NCI-H446 (cell line): ENCODE measurements around the gene CHP1.
"Not testable (repeated sequence)": the region's sequence is repeated elsewhere in the genome, so short reads cannot be mapped to it uniquely, and the experiment has no call there.

Experiments used
- DNase-seq, 2 experiments: peaks; one replicate each; lab custom pipeline; 2025; lab: John Stamatoyannopoulos, UW

CHP1 gene

GRCh38 chr15:41230650-41231421 is at the start of gene CHP1, which contains the start of gene EXD1:
Gene CHP1 (plus strand): TSS chr15:41231268. CDS start chr15:41231383, 115 bp downstream.
Gene EXD1 (minus strand): TSS chr15:41230757. CDS start chr15:41226575, 4,182 bp downstream.
- peak; percentile 81 to 94 for DNase-seq

DNA sequence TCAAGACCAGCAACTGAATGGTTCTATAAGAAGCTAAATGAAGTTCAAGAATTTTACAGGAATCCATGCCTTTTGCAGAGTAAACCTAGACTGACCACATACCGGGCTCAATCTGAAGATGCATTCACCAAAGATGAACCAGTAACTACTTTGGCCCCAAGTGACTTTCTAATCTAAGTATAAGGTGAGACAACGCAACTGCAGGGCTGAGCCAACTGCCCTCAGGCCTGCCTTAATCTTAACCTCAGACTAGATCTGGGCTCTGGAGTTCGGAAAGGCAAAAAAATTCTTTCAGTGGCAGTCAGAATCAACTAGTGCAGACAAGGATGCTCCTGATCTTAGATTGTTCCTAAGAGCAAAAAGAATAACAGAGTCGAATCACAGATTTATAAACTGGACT is 48.8 kb upstream of the CHP1 start:
- DNase-seq, result no peak

DNA sequence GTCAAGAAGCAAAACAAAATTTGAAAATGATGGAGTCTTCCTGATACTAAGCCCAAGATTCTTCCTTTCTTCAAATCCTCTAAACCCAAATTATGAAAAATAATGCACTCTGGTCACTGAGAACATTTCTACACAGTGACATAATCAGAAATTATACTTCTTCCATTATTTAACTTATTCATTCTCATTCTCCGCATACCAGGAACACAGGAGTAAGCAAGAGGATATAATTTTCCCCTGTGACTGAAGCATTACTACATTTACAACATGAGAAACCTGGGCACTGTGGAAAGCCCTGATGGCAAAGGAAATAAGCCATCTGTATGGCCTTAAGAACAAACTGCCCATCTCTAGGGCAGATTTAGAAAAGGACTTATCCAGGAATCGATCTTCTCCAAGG is 47.5 kb upstream of the CHP1 start:
- DNase-seq, result no peak

GRCh38 chr15:41194444-41194843 is 36.6 kb upstream of the CHP1 start:
- no peak for DNase-seq

- no peak for DNase-seq
Observed at GRCh38 chr15:41199470-41199869, 31.6 kb upstream of the CHP1 start.

DNA sequence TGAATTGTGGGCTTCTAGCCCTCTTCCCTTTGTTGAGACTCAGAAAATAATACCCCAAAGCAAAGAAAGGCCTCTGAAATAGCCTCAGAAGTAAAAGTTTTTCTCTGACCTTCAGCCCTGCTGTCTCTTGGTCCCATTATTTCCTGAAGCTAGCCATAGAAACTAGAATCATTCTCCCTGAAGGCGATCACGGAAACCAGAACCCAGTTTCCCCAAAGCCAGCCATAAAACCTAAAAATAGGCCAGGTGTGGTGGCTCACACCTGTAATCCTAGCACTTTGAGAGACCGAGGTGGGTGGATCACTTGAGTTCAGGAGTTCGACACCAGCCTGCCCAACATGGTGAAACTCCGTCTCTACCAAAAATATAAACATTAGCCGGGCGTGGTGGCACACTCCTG is 27.7 kb upstream of the CHP1 start:
- DNase-seq, result no peak

GRCh38 chr15:41205315-41205714 is 25.8 kb upstream of the CHP1 start:
- DNase-seq, result no peak

DNA sequence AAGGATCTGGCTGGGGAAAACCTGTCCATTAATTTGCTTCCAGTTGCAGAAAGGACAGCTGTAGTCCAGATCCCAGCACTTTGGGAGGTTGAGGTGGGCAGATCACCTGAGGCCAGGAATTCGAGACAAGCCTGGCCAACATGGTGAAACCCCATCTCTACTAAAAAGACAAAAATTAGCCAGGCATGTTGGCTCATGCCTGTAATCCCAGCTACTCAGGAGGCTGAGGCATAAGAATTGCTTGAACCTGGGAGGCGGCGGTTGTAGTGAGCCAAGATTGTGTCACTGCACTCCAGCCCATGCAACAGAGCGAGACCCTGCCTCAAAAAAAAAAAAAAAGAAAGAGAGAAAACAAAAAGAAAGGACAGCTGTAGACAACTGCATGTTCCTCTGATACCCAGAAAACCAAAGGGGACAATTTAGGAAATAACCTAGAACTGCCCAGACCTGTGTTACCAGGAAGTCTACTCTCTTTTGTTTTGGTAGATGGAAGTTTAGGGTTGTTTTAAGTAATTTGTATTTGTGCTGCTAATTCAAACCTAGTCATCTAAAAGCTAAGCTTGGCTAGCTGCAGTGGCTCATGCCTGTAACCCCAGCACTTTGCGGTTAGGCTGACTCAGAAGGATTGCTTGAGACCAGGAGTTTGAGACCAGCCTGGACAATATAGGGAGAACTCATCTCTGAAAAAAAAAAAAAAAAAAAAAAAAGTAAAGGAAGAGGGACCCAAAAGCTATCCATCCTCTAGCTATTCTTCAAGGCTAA is 23.2 kb upstream of the CHP1 start:
- DNase-seq, result no peak

GRCh38 chr15:41215708-41216107 is 15.4 kb upstream of the CHP1 start:
- DNase-seq, result no peak

DNA sequence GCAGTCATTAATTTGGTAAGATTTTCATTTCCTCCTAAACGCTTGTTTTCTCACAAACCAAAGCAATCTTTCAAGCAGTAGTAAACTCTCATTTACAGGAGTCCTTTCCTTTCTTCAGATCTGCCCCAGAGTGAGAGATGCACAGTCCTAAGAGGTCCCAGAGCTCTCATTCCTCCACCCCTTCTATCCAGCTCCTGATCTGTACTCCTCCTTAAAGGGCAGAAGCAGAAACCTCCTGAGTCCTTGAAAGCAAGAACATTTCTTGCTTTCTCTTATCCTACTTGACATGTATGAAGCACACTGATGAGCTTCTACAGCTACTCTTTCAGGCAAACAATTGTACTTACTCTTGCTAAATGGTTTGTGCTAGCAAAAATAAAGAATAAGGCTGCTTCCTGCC is 12.2 kb upstream of the CHP1 start:
- no peak for DNase-seq

DNA sequence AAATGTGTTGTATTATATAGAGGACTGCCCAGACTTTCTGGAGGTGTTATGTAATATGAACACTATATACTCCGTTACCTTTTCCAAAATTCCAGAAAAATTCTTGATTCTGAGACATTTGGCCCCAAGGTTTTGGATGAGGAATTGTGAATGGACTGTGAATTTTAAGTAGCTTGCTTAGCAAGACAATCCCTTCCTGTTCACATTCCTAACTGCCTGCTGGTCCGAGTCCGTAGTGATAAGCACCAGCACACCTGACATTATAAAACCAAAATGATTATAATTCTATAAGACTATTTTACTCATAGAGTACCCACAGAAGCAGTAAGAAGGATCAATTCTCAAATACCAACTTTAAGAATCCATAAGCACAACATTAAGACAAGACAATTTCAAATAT is 11.7 kb upstream of the CHP1 start:
- DNase-seq, result no peak

- no peak for DNase-seq
Observed at GRCh38 chr15:41230345-41230649, 771 bp upstream of the CHP1 start.

- DNase-seq, result no peak
Observed at GRCh38 chr15:41231422-41232226, 556 bp downstream of the CHP1 start.

- no peak for DNase-seq
Observed at GRCh38 chr15:41233367-41233771, 2.3 kb downstream of the CHP1 start.

DNA sequence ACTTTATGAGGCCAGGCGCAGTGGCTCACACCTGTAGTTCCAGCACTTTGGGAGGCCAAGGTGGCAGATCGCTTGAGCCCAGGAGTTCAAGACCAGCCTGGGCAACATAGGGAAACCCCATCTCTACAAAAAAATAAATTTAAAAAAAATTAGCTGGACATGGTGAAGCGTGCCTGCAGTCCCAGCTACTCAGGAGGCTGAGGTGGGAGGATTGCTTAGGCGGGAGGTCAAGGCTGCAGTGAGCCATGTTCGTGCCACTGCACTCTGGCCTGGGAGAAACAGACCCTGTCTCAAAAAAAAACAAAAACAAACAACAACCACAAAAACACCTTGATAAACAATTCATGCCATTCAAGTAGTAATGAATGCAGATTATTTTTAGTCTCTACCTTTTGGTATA is 4.2 kb downstream of the CHP1 start:
- DNase-seq, result not testable (repeated sequence)

- no peak for DNase-seq
Observed at GRCh38 chr15:41235929-41236328, 4.9 kb downstream of the CHP1 start.

DNA sequence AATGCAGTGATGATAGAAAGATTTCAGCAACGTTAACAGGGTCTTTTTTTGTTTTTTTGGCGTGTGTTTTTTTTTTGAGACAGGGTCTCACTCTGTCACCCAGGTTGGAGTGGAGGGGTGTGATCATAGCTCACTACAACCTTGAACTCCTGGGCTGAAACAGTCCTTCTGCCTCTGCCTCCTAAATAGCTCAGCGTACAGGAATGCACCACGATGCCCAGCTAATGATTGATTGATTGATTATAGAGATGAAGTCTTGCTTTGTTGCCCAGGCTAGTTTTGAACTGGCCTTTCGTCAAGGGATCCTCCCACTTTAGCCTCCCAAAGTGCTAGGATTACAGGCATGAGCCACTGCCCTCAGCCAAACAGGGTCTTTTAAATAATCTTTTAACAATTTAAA is 7.0 kb downstream of the CHP1 start:
- no peak for DNase-seq

DNA sequence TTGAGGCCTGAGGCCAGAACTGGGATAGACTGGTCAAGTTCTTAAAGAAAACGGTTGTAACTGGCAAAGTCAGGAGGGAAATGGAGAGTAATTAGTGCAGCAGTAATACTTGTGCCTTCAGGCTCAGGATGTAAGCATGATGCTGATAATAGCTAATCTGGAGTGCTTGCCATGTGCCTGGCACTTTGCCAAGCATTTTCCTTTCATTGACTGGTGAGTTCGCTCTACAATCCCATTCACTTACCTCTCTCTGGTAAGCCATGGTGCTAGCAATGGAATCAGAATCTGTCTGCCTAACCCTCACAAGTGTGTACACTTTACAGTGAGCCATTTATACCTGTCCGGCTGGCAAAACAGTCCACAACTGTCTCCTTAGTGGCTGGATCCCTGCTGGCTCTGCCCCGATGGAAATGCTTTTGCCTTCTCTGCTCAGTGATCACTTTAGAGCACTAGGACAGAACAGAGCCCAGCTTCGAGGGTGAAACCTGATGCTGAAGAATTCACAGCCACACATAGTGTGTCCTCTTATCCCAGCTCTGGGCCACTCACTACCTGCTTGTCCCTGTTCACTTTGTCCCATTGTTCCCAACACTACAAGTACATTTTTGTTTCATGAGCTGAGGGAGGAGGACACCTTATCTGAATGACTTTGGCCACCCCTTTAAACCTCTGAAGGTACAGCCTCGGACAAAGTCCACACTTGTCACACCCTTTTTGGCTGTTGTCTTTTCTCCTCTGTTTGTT is 10.3 kb downstream of the CHP1 start:
- peak in 1 of 2 experiments; percentile 2 for DNase-seq

DNA sequence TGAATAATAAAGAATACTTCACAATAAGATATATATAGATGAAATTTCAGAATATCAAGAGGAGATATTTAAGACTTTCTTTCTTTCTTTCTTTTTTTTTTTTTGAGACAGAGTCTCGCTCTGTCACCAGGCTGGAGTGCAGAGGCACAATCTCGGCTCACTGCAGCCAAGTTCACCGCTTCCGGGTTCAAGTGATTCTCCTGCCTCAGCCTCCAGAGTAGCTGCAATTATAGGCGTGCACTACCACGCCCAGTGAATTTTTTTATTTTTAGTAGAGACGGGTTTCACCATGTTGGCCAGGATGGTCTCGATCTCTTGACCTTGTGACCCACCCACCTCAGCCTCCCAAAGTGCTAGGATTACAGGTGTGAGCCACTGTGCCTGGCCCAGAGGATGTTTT is 19.7 kb downstream of the CHP1 start:
- not testable (repeated sequence) for DNase-seq

DNA sequence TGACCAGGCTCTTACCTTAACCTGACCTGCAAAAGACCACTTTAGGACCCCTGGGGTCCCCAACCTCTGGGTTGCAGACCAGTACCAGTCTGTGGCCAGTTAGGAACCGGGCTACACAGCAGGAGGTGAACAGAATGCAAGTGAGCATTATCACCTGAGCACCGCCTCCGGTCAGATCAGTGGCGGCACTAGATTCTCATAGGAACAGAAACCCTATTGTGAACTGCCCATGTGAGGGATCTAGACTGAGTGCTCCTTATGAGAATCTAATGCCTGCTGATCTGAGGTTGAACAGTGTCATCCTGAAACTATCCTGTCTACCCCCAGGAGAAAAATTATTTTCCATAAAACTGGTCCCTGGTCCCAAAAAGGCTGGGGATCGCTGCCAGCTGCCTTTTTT is 20.3 kb downstream of the CHP1 start:
- no peak for DNase-seq

DNA sequence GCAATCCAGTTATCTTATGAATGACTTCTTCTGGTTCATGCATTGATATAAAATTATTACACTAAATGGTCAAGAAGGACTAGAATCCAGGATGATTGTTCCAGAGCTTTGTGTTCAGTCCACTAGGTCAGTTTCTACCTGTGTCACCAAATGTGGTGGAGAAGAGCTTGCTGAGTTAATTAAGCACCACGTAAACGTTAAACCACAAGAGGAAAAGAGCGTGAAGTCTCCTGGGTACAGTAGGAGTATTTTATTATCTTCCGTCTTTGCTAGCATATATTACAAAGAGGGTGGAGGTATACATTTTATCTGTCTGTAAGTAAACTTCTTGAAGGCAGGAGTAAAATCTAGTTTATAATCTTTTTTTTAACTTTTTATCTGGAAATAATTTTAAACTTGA is 23.5 kb downstream of the CHP1 start:
- no peak for DNase-seq

DNA sequence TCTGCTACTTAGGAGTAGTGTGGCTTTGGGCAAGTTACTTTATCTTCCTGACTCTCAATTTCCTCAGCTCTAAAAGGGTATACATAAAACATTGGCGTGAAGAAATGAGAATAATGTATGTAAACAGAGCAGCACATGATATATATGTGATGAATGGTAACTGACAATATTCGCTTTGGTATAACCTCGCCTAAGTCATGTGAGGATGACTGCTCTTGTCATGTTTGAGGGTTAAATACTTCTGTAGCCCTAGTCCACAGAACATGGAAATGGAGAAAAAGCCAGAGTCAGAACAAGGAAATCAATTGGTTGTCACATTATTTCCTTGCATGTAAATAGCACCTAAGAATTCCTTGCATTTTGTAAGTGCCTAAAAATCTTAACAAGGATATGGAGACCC is 25.0 kb downstream of the CHP1 start:
- no peak for DNase-seq
